Measurements from ENCODE around the gene WDFY3. TPM values are rescaled to one million over a fixed set of nuclear protein-coding genes. Genes with fewer than 3 reads are reported as not detected.

WDFY3 gene
- total and polyA plus RNA-seq, 2 of the 13 experiments (the other 11 are each of a cell fraction or from before 2014, with no cell fraction given) = 16.7 to 24.5 TPM

GRCh38 chr4:84965553-84966381, 723 bp downstream of the WDFY3 start (continued):
- no peak for TF ChIP-seq CERS6 (CRISPR knock-in tag; IDR thresholded peaks at IDR 0.05)
- no peak for TF ChIP-seq TCF12 (IDR thresholded peaks at IDR 0.05)
- TF ChIP-seq TCF12 (CRISPR knock-in tag; IDR thresholded peaks at IDR 0.05) = 0 out of 2 replicates have a peak, but pooled peaks have one; percentile 38
- TF ChIP-seq SPEN (CRISPR knock-in tag; IDR thresholded peaks at IDR 0.05; ENCODE audit: low read depth) = peak; percentile 39; the same call in 1 of the 2 replicates
- 0 out of 2 replicates have a peak, but pooled peaks have one; percentile 13 for TF ChIP-seq ZNF790 (CRISPR knock-in tag; IDR thresholded peaks at IDR 0.05; ENCODE audit: borderline replicate concordance)
- peak; percentile 30; the same call in 1 of the 2 replicates for TF ChIP-seq ZIK1 (CRISPR knock-in tag; IDR thresholded peaks at IDR 0.05; ENCODE audit: borderline replicate concordance, low read depth)
- TF ChIP-seq, protein P1, sequence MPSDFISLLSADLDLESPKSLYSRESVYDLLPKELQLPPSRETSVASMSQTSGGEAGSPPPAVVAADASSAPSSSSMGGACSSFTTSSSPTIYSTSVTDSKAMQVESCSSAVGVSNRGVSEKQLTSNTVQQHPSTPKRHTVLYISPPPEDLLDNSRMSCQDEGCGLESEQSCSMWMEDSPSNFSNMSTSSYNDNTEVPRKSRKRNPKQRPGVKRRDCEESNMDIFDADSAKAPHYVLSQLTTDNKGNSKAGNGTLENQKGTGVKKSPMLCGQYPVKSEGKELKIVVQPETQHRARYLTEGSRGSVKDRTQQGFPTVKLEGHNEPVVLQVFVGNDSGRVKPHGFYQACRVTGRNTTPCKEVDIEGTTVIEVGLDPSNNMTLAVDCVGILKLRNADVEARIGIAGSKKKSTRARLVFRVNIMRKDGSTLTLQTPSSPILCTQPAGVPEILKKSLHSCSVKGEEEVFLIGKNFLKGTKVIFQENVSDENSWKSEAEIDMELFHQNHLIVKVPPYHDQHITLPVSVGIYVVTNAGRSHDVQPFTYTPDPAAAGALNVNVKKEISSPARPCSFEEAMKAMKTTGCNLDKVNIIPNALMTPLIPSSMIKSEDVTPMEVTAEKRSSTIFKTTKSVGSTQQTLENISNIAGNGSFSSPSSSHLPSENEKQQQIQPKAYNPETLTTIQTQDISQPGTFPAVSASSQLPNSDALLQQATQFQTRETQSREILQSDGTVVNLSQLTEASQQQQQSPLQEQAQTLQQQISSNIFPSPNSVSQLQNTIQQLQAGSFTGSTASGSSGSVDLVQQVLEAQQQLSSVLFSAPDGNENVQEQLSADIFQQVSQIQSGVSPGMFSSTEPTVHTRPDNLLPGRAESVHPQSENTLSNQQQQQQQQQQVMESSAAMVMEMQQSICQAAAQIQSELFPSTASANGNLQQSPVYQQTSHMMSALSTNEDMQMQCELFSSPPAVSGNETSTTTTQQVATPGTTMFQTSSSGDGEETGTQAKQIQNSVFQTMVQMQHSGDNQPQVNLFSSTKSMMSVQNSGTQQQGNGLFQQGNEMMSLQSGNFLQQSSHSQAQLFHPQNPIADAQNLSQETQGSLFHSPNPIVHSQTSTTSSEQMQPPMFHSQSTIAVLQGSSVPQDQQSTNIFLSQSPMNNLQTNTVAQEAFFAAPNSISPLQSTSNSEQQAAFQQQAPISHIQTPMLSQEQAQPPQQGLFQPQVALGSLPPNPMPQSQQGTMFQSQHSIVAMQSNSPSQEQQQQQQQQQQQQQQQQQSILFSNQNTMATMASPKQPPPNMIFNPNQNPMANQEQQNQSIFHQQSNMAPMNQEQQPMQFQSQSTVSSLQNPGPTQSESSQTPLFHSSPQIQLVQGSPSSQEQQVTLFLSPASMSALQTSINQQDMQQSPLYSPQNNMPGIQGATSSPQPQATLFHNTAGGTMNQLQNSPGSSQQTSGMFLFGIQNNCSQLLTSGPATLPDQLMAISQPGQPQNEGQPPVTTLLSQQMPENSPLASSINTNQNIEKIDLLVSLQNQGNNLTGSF (CRISPR knock-in tag; IDR thresholded peaks at IDR 0.05) = no peak
- TF ChIP-seq, protein P2, sequence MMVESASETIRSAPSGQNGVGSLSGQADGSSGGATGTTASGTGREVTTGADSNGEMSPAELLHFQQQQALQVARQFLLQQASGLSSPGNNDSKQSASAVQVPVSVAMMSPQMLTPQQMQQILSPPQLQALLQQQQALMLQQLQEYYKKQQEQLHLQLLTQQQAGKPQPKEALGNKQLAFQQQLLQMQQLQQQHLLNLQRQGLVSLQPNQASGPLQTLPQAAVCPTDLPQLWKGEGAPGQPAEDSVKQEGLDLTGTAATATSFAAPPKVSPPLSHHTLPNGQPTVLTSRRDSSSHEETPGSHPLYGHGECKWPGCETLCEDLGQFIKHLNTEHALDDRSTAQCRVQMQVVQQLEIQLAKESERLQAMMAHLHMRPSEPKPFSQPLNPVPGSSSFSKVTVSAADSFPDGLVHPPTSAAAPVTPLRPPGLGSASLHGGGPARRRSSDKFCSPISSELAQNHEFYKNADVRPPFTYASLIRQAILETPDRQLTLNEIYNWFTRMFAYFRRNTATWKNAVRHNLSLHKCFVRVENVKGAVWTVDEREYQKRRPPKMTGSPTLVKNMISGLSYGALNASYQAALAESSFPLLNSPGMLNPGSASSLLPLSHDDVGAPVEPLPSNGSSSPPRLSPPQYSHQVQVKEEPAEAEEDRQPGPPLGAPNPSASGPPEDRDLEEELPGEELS (CRISPR knock-in tag; IDR thresholded peaks at IDR 0.05) = no peak
- TF ChIP-seq ZBTB2 (CRISPR knock-in tag; IDR thresholded peaks at IDR 0.05; ENCODE audit: low read depth) = 0 out of 2 replicates have a peak, but pooled peaks have one; percentile 29
- TF ChIP-seq FOXC1 (CRISPR knock-in tag; IDR thresholded peaks at IDR 0.05; ENCODE audit: borderline replicate concordance) = peak; percentile 65; the same call in 1 of the 2 replicates
- TF ChIP-seq ZNF761 (CRISPR knock-in tag; conservative IDR thresholded peaks at IDR 0.05) = 0 out of 2 replicates have a peak, but pooled peaks have one; percentile 48
- peak; percentile 19 for TF ChIP-seq MED8 (CRISPR knock-in tag; IDR thresholded peaks at IDR 0.05; ENCODE audit: insufficient replicate concordance)
- TF ChIP-seq MYNN (CRISPR knock-in tag; IDR thresholded peaks at IDR 0.05; ENCODE audit: low read depth) = 0 out of 2 replicates have a peak, but pooled peaks have one; percentile 47
- TF ChIP-seq MEIS1 (CRISPR knock-in tag; IDR thresholded peaks at IDR 0.05; ENCODE audit: borderline replicate concordance) = peak; percentile 49; the same call in 1 of the 2 replicates
- no peak for TF ChIP-seq LCORL (IDR thresholded peaks at IDR 0.05)
- TF ChIP-seq LCORL (CRISPR knock-in tag; IDR thresholded peaks at IDR 0.05) = peak; percentile 45; the same call in 1 of the 2 replicates
